Vagina (tissue), 2 donors: ENCODE data around the gene CCDC33.

ENCODE experiments used
- CTCF ChIP-seq, 3 experiments: fragments of 450-650 bp in 2 of 3; fragments of 200-600 bp in 1 of 3; sonication (generic) in 1 of 3; IDR thresholded peaks; one replicate each; pipeline ENCODE4 v1.5.1; 2017 to 2019; ENCODE audit warnings: antibody characterized with exemption in 3 of 3, mild to moderate bottlenecking in 2 of 3, moderate library complexity in 2 of 3
- POLR2A ChIP-seq, 2 donors: fragments of 450-650 bp; IDR thresholded peaks; one replicate each; pipeline ENCODE4 v1.6.1; 2017; ENCODE audit warnings: antibody characterized with exemption in 2 of 2, mild to moderate bottlenecking in 2 of 2, moderate library complexity in 2 of 2
- POLR2AphosphoS5 ChIP-seq, 2 donors: sonication (generic); formaldehyde crosslinking; IDR thresholded peaks; one replicate each; pipeline ENCODE4 v1.9.0; 2017; ENCODE audit warnings: antibody characterized with exemption in 2 of 2, mild to moderate bottlenecking in 2 of 2, low read depth in 1 of 2; ENCODE audit not compliant: insufficient read depth in 1 of 2

- TF ChIP-seq POLR2AphosphoS5 (IDR thresholded peaks at IDR 0.05; ENCODE audit: insufficient read depth in 1 of 2, low read depth in 1 of 2) = no peak
- no peak for TF ChIP-seq CTCF (IDR thresholded peaks at IDR 0.05)
- TF ChIP-seq POLR2A (IDR thresholded peaks at IDR 0.05) = no peak
Observed at GRCh38 chr15:74369084-74369745, 133.1 kb downstream of the CCDC33 start.
